Measurements from ENCODE around the gene TNS1. TPM values are rescaled to one million over a fixed set of nuclear protein-coding genes. Genes with fewer than 3 reads are reported as not detected.

TNS1 gene
- total and polyA plus RNA-seq, 9 of the 15 experiments (the other 6 are each of a cell fraction or from before 2014, with no cell fraction given) = 0.13 to 2.7 (median 0.77) TPM

DNA sequence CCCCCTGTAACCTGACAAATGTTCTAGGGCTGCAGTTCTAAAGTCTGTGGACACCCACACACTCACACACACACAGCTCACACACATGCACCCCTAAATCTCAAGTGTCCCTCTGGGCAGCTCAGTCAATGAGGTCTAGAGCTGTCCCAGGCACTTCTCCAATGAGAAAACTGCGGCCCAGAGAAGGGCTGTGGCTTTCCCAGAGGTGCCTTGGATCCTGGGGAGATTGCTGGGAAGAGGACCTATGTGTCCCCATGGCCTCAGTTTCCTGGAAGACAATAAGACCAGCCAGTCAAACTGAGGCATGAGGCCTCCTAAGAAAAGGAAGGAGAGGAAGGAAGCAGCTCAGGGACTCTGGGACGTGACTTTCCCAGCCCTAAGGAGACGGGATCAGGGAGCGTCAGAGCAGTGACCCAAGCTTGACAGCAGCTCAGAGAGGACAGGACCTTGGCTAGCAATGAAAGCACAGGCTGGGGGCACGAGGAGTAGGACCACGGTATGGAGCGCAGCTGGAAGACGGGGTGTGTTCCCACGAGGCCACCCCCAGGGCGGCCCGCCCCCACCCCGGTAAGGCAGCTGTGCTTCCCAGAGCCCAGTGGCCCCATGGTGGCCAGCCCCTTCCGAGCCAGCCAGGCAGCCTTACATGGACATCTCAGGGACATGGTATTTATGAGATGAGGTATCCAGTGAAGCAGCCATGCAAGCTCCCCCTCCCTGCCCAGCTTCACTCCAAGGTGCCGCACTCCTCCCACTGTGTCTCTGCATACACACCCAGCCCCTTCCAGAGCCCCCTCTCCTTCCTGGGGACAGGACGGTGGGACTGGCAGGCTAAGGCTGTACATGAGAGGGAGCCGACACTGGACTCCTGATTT is 46.0 kb downstream of the TNS1 start (continued):
- no peak for TF ChIP-seq ZNF175 (CRISPR knock-in tag; IDR thresholded peaks at IDR 0.05; ENCODE audit: low read depth)
- TF ChIP-seq SMARCA4 (IDR thresholded peaks at IDR 0.05) = no peak
- TF ChIP-seq POLR2AphosphoS5 (IDR thresholded peaks at IDR 0.05; ENCODE audit: control insufficient read depth, insufficient read depth, low read depth, low read length) = no peak

DNA sequence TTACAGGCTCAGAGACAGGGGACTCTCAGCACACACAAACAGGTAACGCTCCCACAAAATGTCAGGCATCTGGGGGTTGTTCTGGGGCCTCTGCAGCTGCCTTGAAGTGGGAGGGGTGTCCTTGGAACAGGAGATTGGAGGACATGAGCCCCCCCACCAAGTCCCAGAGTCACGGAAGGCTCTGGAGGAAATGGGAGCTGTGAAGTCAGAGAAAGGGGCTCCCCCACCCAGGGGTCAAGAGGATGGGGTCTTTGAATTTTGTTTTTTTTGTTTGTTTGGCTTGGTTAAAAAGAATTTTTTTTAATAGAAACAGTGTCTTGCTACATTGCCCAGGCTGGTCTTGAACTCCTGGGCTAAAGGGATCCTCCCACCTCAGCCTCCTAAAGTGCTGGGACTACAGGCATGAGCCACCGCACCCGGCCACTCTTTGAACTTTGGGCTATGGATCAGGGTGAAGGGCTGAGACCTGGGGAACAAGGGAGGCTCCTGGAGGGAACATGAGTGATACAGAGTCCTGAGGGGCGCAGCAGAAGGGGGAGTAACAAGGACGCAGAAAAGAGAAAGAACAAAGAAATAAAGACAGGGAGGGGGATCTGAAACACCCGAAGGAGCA is 46.8 kb downstream of the TNS1 start:
- in situ Hi-C loops (cut with MboI) = no loop called here
- FAIRE-seq = no peak
- BruUV-seq (replicated peaks) = no TSS peak
- TF ChIP-seq, protein P1, sequence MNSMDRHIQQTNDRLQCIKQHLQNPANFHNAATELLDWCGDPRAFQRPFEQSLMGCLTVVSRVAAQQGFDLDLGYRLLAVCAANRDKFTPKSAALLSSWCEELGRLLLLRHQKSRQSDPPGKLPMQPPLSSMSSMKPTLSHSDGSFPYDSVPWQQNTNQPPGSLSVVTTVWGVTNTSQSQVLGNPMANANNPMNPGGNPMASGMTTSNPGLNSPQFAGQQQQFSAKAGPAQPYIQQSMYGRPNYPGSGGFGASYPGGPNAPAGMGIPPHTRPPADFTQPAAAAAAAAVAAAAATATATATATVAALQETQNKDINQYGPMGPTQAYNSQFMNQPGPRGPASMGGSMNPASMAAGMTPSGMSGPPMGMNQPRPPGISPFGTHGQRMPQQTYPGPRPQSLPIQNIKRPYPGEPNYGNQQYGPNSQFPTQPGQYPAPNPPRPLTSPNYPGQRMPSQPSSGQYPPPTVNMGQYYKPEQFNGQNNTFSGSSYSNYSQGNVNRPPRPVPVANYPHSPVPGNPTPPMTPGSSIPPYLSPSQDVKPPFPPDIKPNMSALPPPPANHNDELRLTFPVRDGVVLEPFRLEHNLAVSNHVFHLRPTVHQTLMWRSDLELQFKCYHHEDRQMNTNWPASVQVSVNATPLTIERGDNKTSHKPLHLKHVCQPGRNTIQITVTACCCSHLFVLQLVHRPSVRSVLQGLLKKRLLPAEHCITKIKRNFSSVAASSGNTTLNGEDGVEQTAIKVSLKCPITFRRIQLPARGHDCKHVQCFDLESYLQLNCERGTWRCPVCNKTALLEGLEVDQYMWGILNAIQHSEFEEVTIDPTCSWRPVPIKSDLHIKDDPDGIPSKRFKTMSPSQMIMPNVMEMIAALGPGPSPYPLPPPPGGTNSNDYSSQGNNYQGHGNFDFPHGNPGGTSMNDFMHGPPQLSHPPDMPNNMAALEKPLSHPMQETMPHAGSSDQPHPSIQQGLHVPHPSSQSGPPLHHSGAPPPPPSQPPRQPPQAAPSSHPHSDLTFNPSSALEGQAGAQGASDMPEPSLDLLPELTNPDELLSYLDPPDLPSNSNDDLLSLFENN (IDR thresholded peaks at IDR 0.05; ENCODE audit: low read depth in 2 of 2, low read length in 2 of 2) = no peak
- TF ChIP-seq, protein P2, sequence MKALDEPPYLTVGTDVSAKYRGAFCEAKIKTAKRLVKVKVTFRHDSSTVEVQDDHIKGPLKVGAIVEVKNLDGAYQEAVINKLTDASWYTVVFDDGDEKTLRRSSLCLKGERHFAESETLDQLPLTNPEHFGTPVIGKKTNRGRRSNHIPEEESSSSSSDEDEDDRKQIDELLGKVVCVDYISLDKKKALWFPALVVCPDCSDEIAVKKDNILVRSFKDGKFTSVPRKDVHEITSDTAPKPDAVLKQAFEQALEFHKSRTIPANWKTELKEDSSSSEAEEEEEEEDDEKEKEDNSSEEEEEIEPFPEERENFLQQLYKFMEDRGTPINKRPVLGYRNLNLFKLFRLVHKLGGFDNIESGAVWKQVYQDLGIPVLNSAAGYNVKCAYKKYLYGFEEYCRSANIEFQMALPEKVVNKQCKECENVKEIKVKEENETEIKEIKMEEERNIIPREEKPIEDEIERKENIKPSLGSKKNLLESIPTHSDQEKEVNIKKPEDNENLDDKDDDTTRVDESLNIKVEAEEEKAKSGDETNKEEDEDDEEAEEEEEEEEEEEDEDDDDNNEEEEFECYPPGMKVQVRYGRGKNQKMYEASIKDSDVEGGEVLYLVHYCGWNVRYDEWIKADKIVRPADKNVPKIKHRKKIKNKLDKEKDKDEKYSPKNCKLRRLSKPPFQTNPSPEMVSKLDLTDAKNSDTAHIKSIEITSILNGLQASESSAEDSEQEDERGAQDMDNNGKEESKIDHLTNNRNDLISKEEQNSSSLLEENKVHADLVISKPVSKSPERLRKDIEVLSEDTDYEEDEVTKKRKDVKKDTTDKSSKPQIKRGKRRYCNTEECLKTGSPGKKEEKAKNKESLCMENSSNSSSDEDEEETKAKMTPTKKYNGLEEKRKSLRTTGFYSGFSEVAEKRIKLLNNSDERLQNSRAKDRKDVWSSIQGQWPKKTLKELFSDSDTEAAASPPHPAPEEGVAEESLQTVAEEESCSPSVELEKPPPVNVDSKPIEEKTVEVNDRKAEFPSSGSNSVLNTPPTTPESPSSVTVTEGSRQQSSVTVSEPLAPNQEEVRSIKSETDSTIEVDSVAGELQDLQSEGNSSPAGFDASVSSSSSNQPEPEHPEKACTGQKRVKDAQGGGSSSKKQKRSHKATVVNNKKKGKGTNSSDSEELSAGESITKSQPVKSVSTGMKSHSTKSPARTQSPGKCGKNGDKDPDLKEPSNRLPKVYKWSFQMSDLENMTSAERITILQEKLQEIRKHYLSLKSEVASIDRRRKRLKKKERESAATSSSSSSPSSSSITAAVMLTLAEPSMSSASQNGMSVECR (CRISPR knock-in tag; IDR thresholded peaks at IDR 0.05) = no peak
- no peak for TF ChIP-seq DPF2 (IDR thresholded peaks at IDR 0.05)
- no peak for TF ChIP-seq MYNN (IDR thresholded peaks at IDR 0.05)
- no peak for TF ChIP-seq MYNN (CRISPR knock-in tag; IDR thresholded peaks at IDR 0.05)
- no peak for TF ChIP-seq SMAD3 (CRISPR knock-in tag; conservative IDR thresholded peaks at IDR 0.05)

More for the DNA sequence above, 46.8 kb downstream of the TNS1 start:
- H3K4me2 ChIP-seq (ENCODE audit: insufficient read depth, low read length) = no peak overlapping the region
- H3K27ac ChIP-seq (ENCODE audit: extremely low read depth, low read depth, low read length) = no peak overlapping the region
- ChIA-PET CTCF (ENCODE audit: low intra/inter-chr PET ratio) (no interaction called here), POLR2A (interaction anchor here (1.6 kb wide), 1 partner anchor 12 kb away, joined by 5 read pairs; no protein-coding TSS in a partner anchor)
- H2AFZ ChIP-seq (ENCODE audit: low read depth, low read length) = no peak overlapping the region
- H3K9me3 ChIP-seq (replicated peaks; ENCODE audit: control insufficient read depth, insufficient read depth, low read depth, low read length) = no peaks in the 10 kb centered on the region
- H4K20me1 ChIP-seq (replicated peaks; ENCODE audit: control insufficient read depth, insufficient read depth, low read length) = no peaks in the 10 kb centered on the region
- no peaks in the 10 kb centered on the region for H3K4me1 ChIP-seq (replicated peaks in 1 of 2; ENCODE audit: control insufficient read depth in 2 of 2, insufficient read depth in 2 of 2, low read length in 2 of 2)
- no peaks in the 10 kb centered on the region for H3K9me1 ChIP-seq (ENCODE audit: control insufficient read depth, insufficient read depth, low read length)
- H3K36me3 ChIP-seq (ENCODE audit: control insufficient read depth, insufficient read depth, low read length) = no peaks in the 10 kb centered on the region
- no peak overlapping the region for H3K9ac ChIP-seq (ENCODE audit: insufficient read depth in 1 of 2, low read depth in 2 of 2, low read length in 2 of 2)
- no peak for DNase-seq (ENCODE audit: extremely low read depth in 1 of 4, low spot score in 3 of 4)
- WGBS (ENCODE audit: insufficient coverage, low coverage, missing lambda C conversion rate) = 0% methylated on average over 5 of the region's 7 CpGs
- H3K27me3 ChIP-seq (ENCODE audit: control insufficient read depth in 2 of 2, insufficient read depth in 2 of 2, low read length in 2 of 2) = peaks cover 3 to 49% of the 10 kb centered on the region in 2 experiments; a peak in 4 of 5 replicates
- no peaks in the 10 kb centered on the region for H3K79me2 ChIP-seq (ENCODE audit: control insufficient read depth, insufficient read depth, low read length)
- no peak for ATAC-seq
- H3K4me3 ChIP-seq = no peak overlapping the region
- intact Hi-C loops (cut with micrococcal nuclease) = no loop called here

All from K562 (cell line).